Lower leg skin (tissue), 3 donors: ENCODE measurements around the gene FOXE1.

Source experiments
- CTCF ChIP-seq, 3 donors: fragments of 450-650 bp; IDR thresholded peaks; one replicate each; pipeline ENCODE4 v1.5.1; 2016; ENCODE audit warnings: antibody characterized with exemption in 3 of 3, mild to moderate bottlenecking in 3 of 3, moderate library complexity in 2 of 3
- POLR2A ChIP-seq, 2 donors: fragments of 450-650 bp; IDR thresholded peaks; one replicate each; pipeline ENCODE4 v1.6.1; 2016 to 2017; ENCODE audit warnings: antibody characterized with exemption in 2 of 2, mild to moderate bottlenecking in 1 of 2, moderate library complexity in 1 of 2

GRCh38 chr9:97857606-97858392 lies 4.8 kb downstream of the FOXE1 start:
- TF ChIP-seq CTCF (IDR thresholded peaks at IDR 0.05) (no peak), POLR2A (IDR thresholded peaks at IDR 0.05) (no peak)
